Left ventricle myocardium inferior (tissue), 1 donor: Measurements from ENCODE around the gene PLD6. TPM values are rescaled to one million over a fixed set of nuclear protein-coding genes. Genes with fewer than 3 reads are reported as not detected.
"Not testable (repeated sequence)": the region's sequence is repeated elsewhere in the genome, so short reads cannot be mapped to it uniquely, and the experiment has no call there.

ENCODE experiments used
- DNase-seq: peaks from one replicate; pipeline ENCODE4 v3.0.0-alpha.2; 2020
- H3K27ac ChIP-seq: fragments of 200-600 bp; replicated peaks from 2 replicates; pipeline ENCODE4 v1.8.0; 2021
- H3K27me3 ChIP-seq: fragments of 200-600 bp; 2 replicates; pipeline ENCODE4 v1.8.0; 2021; ENCODE audit warnings: low read depth
- H3K36me3 ChIP-seq: fragments of 200-600 bp; 2 replicates; pipeline ENCODE4 v1.8.0; 2021
- H3K4me1 ChIP-seq: fragments of 200-600 bp; 2 replicates; pipeline ENCODE4 v1.8.0; 2021
- H3K4me3 ChIP-seq: fragments of 200-600 bp; 2 replicates; pipeline ENCODE4 v1.8.0; 2021; ENCODE audit warnings: mild to moderate bottlenecking, moderate library complexity
- H3K9me3 ChIP-seq: fragments of 200-600 bp; replicated peaks from 2 replicates; pipeline ENCODE4 v1.8.0; 2021
- CTCF ChIP-seq: fragments of 200-600 bp; IDR thresholded peaks from 2 replicates; pipeline ENCODE4 v1.8.0; 2021; ENCODE audit warnings: antibody characterized with exemption, mild to moderate bottlenecking, borderline replicate concordance
- intact Hi-C: fragments of 100-400 bp; cut with micrococcal nuclease; formaldehyde crosslinking; loops from one replicate; pipeline ENCODE4 v1.11.0; 2022
- long read RNA-seq: library from polyadenylated mRNA; unstranded; transcript quantifications from one replicate; pipeline ENCODE4 v2.0.0, GENCODE V29; 2021
- total RNA-seq: library from RNA; stranded (reverse); fragmentation: NEBNext Ultra II Directional; extraction: Animal tissue kit (Norgen Biotek cat#: 25700); gene quantifications from one replicate; pipeline ENCODE4 v1.2.1, GENCODE V29; 2021
- donor health status: DM: no; HTN: yes; CAD: no; lungs with severe emphysema.

PLD6 gene
- total RNA-seq: 7.3 TPM
- long read RNA-seq, transcript PLD6-201 (2 exons, 2,560 nt): major isoform, 35 of 42 reads
- long read RNA-seq, partial matches to known transcripts: 0 of 42 reads
- long read RNA-seq, other reads (novel, unspliced or antisense): 7 of 42 reads

GRCh38 chr17:17206124-17206912, at the start of gene PLD6:
Gene PLD6, minus strand, starts transcription at chr17:17206333. Its CDS starts 47 bp downstream, at chr17:17206286.
- no peak for TF ChIP-seq CTCF
- Histone ChIP-seq H3K36me3 (no peaks in the 10 kb centered on the region), H3K27me3 (no peaks in the 10 kb centered on the region), H3K9me3 (no peaks in the 10 kb centered on the region), H3K4me3 (peak within 1 kb of the TSS; percentile 68), H3K4me1 (peaks cover 52% of the 10 kb centered on the region), H3K27ac (peak within 1 kb of the TSS; percentile 87)
- intact Hi-C loops: no loop called here
- DNase-seq: peak; percentile 69

GRCh38 chr17:17255689-17256088, 49.6 kb upstream of the PLD6 start:
- H3K4me1 ChIP-seq, DNase-seq, H3K9me3 ChIP-seq, H3K27ac ChIP-seq, H3K27me3 ChIP-seq, intact Hi-C loops, H3K4me3 ChIP-seq: not testable (repeated sequence)
- H3K36me3 ChIP-seq: peaks cover 97% of the 10 kb centered on the region

- Histone ChIP-seq H3K9me3 (no peaks in the 10 kb centered on the region), H3K36me3 (peaks cover 96% of the 10 kb centered on the region), H3K4me3 (no peak overlapping the region), H3K27me3 (no peaks in the 10 kb centered on the region), H3K27ac (no peak overlapping the region), H3K4me1 (no peaks in the 10 kb centered on the region)
- no peak for DNase-seq
- TF ChIP-seq CTCF: no peak
- intact Hi-C loops: no loop called here
Observed at GRCh38 chr17:17254036-17254435, 47.9 kb upstream of the PLD6 start.

GRCh38 chr17:17253406-17253805, 47.3 kb upstream of the PLD6 start:
- Histone ChIP-seq H3K27me3 (no peaks in the 10 kb centered on the region), H3K36me3 (peaks cover 96% of the 10 kb centered on the region), H3K4me3 (no peak overlapping the region), H3K27ac (no peak overlapping the region), H3K9me3 (no peaks in the 10 kb centered on the region), H3K4me1 (no peaks in the 10 kb centered on the region)
- no peak for TF ChIP-seq CTCF
- no peak for DNase-seq
- intact Hi-C loops: no loop called here

GRCh38 chr17:17252149-17252661, 46.1 kb upstream of the PLD6 start:
- Histone ChIP-seq H3K27ac (no peak overlapping the region), H3K27me3 (no peaks in the 10 kb centered on the region), H3K4me1 (no peaks in the 10 kb centered on the region), H3K4me3 (no peak overlapping the region), H3K9me3 (no peaks in the 10 kb centered on the region), H3K36me3 (peaks cover 96% of the 10 kb centered on the region)
- no peak for DNase-seq
- no peak for TF ChIP-seq CTCF
- intact Hi-C loops: no loop called here

GRCh38 chr17:17246879-17247278, 40.7 kb upstream of the PLD6 start:
- Histone ChIP-seq H3K27ac (no peak overlapping the region), H3K36me3 (peaks cover 64% of the 10 kb centered on the region), H3K9me3 (no peaks in the 10 kb centered on the region), H3K4me1 (no peaks in the 10 kb centered on the region), H3K27me3 (no peaks in the 10 kb centered on the region), H3K4me3 (no peak overlapping the region)
- intact Hi-C loops: no loop called here
- no peak for TF ChIP-seq CTCF
- DNase-seq: no peak
